Endothelial cell of umbilical vein (primary cell): ENCODE measurements around the gene MMP25. TPM values are rescaled to one million over a fixed set of nuclear protein-coding genes. Genes with fewer than 3 reads are reported as not detected.

Experiments
- BruUV-seq: library from RNA; stranded (reverse); fragments of 400-500 nt; replicated peaks from 2 replicates; lab custom pipeline; 2021; lab: Mats Ljungman, UMichigan
- CTCF ChIA-PET: fragments of 300-600, 350-600 bp; sonication (Branson Sonifier 250); formaldehyde crosslinking; loops from one replicate; lab custom pipeline; 2021; ENCODE audit warnings: antibody characterized with exemption, inconsistent platforms; lab: Charles Lee
- POLR2A ChIA-PET: fragments of 300-600, 350-600 bp; sonication (Branson Sonifier 250); formaldehyde crosslinking; loops from one replicate; lab custom pipeline; 2021; ENCODE audit warnings: antibody characterized with exemption, inconsistent platforms; lab: Charles Lee
- DNase-seq: peaks from one replicate; pipeline ENCODE4 v3.0.0-alpha.2; 2011; ENCODE audit warnings: low read depth, low spot score
- FAIRE-seq: peaks from 2 replicates; lab custom pipeline; 2011; peaks lifted over from hg19 to GRCh38; lab: Jason Lieb, UNC
- H2AFZ ChIP-seq: 2 replicates; pipeline ENCODE4 v1.6.0; 2012; ENCODE audit warnings: low read depth, low read length, control low read depth, inconsistent platforms
- H3K27ac ChIP-seq: 2 replicates; pipeline ENCODE4 v1.5.1; 2011; ENCODE audit warnings: low read depth, mild to moderate bottlenecking, control low read depth, low read length, moderate library complexity; ENCODE audit not compliant: insufficient read depth
- H3K27me3 ChIP-seq, 2 experiments: 2 replicates each; pipeline versions ENCODE4 v1.6.0 to v1.6.1; 2011; ENCODE audit warnings: low read length in 2 of 2, mixed read lengths in 1 of 2; ENCODE audit not compliant: control insufficient read depth in 2 of 2, insufficient read depth in 2 of 2
- H3K36me3 ChIP-seq, 2 experiments: 2 replicates in 1 of 2; 3 replicates in 1 of 2; pipeline ENCODE4 v1.5.1; 2011; ENCODE audit warnings: low read length in 2 of 2, mild to moderate bottlenecking in 1 of 2, moderate library complexity in 1 of 2; ENCODE audit not compliant: control insufficient read depth in 2 of 2, insufficient read depth in 2 of 2; ENCODE audit errors: extremely low read depth in 1 of 2
- H3K4me1 ChIP-seq: 3 replicates; pipeline ENCODE4 v1.5.1; 2011; ENCODE audit warnings: mild to moderate bottlenecking, low read length; ENCODE audit not compliant: control insufficient read depth, insufficient read depth; ENCODE audit errors: extremely low read depth
- H3K4me2 ChIP-seq: 2 replicates; pipeline ENCODE4 v1.6.1; 2011; ENCODE audit warnings: low read length, control low read depth, mixed read lengths; ENCODE audit not compliant: insufficient read depth
- H3K4me3 ChIP-seq, 3 experiments: fragments of 200-600 bp in 1 of 3; sonication (generic), shearing (Covaris generic) in 1 of 3; replicated peaks in 1 of 3; 2 replicates each; pipeline ENCODE4 v1.5.1; 2011 to 2016; ENCODE audit warnings: control low read depth in 3 of 3, low read length in 3 of 3, mild to moderate bottlenecking in 2 of 3, inconsistent platforms in 1 of 3, low read depth in 1 of 3, moderate library complexity in 1 of 3; ENCODE audit not compliant: insufficient read depth in 1 of 3
- H3K79me2 ChIP-seq: 2 replicates; pipeline ENCODE4 v1.6.0; 2012; ENCODE audit warnings: low read length, inconsistent platforms; ENCODE audit not compliant: control insufficient read depth, insufficient read depth
- H3K9ac ChIP-seq: replicated peaks from 2 replicates; pipeline ENCODE3; 2011; ENCODE audit warnings: low read length, control low read depth; ENCODE audit not compliant: insufficient read depth; ENCODE audit errors: extremely low read depth
- H3K9me1 ChIP-seq: replicated peaks from 3 replicates; pipeline ENCODE4 v1.6.0; 2011; ENCODE audit warnings: mild to moderate bottlenecking, low read length; ENCODE audit not compliant: control insufficient read depth, insufficient read depth; ENCODE audit errors: extremely low read depth
- H3K9me3 ChIP-seq: replicated peaks from 2 replicates; pipeline ENCODE4 v1.5.1; 2012; ENCODE audit warnings: low read length, inconsistent platforms; ENCODE audit not compliant: control insufficient read depth, insufficient read depth
- H4K20me1 ChIP-seq: replicated peaks from 2 replicates; pipeline ENCODE3; 2011; ENCODE audit warnings: mild to moderate bottlenecking, low read length; ENCODE audit not compliant: control insufficient read depth, insufficient read depth; ENCODE audit errors: extremely low read depth
- EZH2 ChIP-seq: IDR thresholded peaks from 2 replicates; pipeline ENCODE4 v1.6.1; 2012; ENCODE audit warnings: borderline replicate concordance, low read depth, mild to moderate bottlenecking, moderate library complexity, low read length, inconsistent platforms; ENCODE audit not compliant: severe bottlenecking
- FOS ChIP-seq: IDR thresholded peaks from 2 replicates; pipeline ENCODE4 v1.6.1; 2011; ENCODE audit warnings: mild to moderate bottlenecking, low read length, moderate library complexity, borderline replicate concordance; ENCODE audit not compliant: insufficient read depth
- GATA2 ChIP-seq: IDR thresholded peaks from 2 replicates; pipeline ENCODE4 v1.7.0; 2011; ENCODE audit warnings: low read depth, mild to moderate bottlenecking, moderate library complexity, mixed read lengths, low read length; ENCODE audit not compliant: insufficient read length, insufficient read depth
- JUN ChIP-seq: IDR thresholded peaks from 2 replicates; pipeline ENCODE4 v1.6.1; 2011; ENCODE audit warnings: borderline replicate concordance, low read depth; ENCODE audit not compliant: insufficient read length, insufficient read depth
- MYC ChIP-seq: IDR thresholded peaks from one replicate; pipeline ENCODE4 v1.6.1; 2011; ENCODE audit warnings: mild to moderate bottlenecking, low read depth, low read length
- POLR2A ChIP-seq: IDR thresholded peaks from 2 replicates; pipeline ENCODE4 v1.6.1; 2012; ENCODE audit warnings: low read depth, mild to moderate bottlenecking, control low read depth, low read length
- POLR2AphosphoS5 ChIP-seq: IDR thresholded peaks from 2 replicates; pipeline ENCODE4 v1.6.1; 2012; ENCODE audit warnings: low read depth, mild to moderate bottlenecking, control low read depth, low read length, moderate library complexity; ENCODE audit not compliant: insufficient read depth
- dilution Hi-C: fragments of 300-500 bp; cut with MboI; formaldehyde crosslinking; loops from one replicate; pipeline ENCODE4 v1.15.0; 2019; ENCODE audit warnings: low sequenced_read_pairs; ENCODE audit not compliant: extremely low pct_ligation_motif_present
- intact Hi-C: fragments of 100-400 bp; cut with micrococcal nuclease; formaldehyde crosslinking; loops from one replicate; pipeline ENCODE4 v1.10.0; 2022
- polyA plus RNA-seq, 4 experiments: library from polyadenylated mRNA; depleted of rRNA in 3 of 4; stranded (reverse) in 3 of 4; unstranded in 1 of 4; fragments of >200 nt; gene quantifications; 2 replicates each; pipeline versions ENCODE4 v1.2.1 to v1.2.3, GENCODE V29; 2011 to 2012; ENCODE audit warnings: missing spikeins in 1 of 4
- total RNA-seq: library from RNA; stranded (reverse); gene quantifications from 2 replicates; pipeline ENCODE4 v1.2.3, GENCODE V29; 2021
- TF ChIP-seq, protein P1 (sequence below), 2 donors: IDR thresholded peaks; 1 replicate in 1 of 2; 2 replicates in 1 of 2; pipeline ENCODE4 v1.5.1; 2011; ENCODE audit warnings: low read length in 2 of 2, mild to moderate bottlenecking in 2 of 2, moderate library complexity in 2 of 2, control low read depth in 1 of 2, inconsistent platforms in 1 of 2, low read depth in 1 of 2; ENCODE audit not compliant: insufficient read depth in 1 of 2; ENCODE audit errors: extremely low read depth in 1 of 2
- TF ChIP-seq, protein P2 (sequence below): IDR thresholded peaks from 2 replicates; pipeline ENCODE4 v1.6.1; 2011; ENCODE audit not compliant: insufficient read depth, insufficient read length

MMP25 gene
- total and polyA plus RNA-seq, 2 donors (not counting 3 experiments of a cell fraction or from before 2014, with no cell fraction given): 0.08 to 0.35 TPM

DNA sequence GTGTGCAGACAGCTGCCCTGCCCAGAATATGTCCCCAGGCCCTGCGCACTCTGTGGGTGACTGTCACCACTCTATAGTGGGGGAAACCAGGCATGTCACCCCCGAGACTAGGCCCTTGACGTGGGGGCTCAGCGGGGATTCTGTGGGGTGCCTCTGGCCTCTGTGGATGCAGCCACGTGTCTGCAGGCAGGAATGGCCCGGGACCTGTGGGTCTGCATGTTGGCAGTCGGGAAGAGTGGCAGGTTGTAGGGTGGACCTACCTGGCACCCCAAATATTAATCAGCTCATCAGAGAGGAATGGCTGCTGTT lies 20.0 kb downstream of the MMP25 start:
- CTCF ChIA-PET: no interaction called here
- H3K36me3 ChIP-seq: peaks cover 0 to 9% of the 10 kb centered on the region in 2 experiments
- dilution Hi-C loops: no loop called here
- FAIRE-seq: no peak
- intact Hi-C loops: no loop called here
- peaks cover 19% of the 10 kb centered on the region for H3K4me1 ChIP-seq
- no peak overlapping the region for H2AFZ ChIP-seq
- H3K79me2 ChIP-seq: peaks cover 4% of the 10 kb centered on the region
- H3K4me2 ChIP-seq: peak overlapping the region; percentile 66
- no TSS peak for BruUV-seq
- H3K9me3 ChIP-seq: no peaks in the 10 kb centered on the region
- peak overlapping the region; percentile 94 for H3K9ac ChIP-seq
- peak overlapping the region in 2 of 3 experiments; percentile 40 to 54 for H3K4me3 ChIP-seq
- H3K9me1 ChIP-seq: no peaks in the 10 kb centered on the region
- peak overlapping the region; percentile 94 for H3K27ac ChIP-seq
- POLR2A ChIA-PET: interaction anchor here (0.5 kb wide), 1 partner anchor 41 kb away, joined by 5 read pairs; no protein-coding TSS in a partner anchor
- TF ChIP-seq, protein P1, sequence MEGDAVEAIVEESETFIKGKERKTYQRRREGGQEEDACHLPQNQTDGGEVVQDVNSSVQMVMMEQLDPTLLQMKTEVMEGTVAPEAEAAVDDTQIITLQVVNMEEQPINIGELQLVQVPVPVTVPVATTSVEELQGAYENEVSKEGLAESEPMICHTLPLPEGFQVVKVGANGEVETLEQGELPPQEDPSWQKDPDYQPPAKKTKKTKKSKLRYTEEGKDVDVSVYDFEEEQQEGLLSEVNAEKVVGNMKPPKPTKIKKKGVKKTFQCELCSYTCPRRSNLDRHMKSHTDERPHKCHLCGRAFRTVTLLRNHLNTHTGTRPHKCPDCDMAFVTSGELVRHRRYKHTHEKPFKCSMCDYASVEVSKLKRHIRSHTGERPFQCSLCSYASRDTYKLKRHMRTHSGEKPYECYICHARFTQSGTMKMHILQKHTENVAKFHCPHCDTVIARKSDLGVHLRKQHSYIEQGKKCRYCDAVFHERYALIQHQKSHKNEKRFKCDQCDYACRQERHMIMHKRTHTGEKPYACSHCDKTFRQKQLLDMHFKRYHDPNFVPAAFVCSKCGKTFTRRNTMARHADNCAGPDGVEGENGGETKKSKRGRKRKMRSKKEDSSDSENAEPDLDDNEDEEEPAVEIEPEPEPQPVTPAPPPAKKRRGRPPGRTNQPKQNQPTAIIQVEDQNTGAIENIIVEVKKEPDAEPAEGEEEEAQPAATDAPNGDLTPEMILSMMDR (IDR thresholded peaks at IDR 0.05; ENCODE audit: extremely low read depth in 1 of 2, insufficient read depth in 1 of 2, low read depth in 1 of 2, low read length in 2 of 2): no peak
- TF ChIP-seq JUN: no peak
- TF ChIP-seq POLR2AphosphoS5: no peak
- no peak for TF ChIP-seq FOS
- TF ChIP-seq, protein P2, sequence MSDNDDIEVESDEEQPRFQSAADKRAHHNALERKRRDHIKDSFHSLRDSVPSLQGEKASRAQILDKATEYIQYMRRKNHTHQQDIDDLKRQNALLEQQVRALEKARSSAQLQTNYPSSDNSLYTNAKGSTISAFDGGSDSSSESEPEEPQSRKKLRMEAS: no peak
- no peak for TF ChIP-seq POLR2A
- TF ChIP-seq EZH2: no peak
- TF ChIP-seq GATA2: no peak
- no peak for TF ChIP-seq MYC
- DNase-seq: no peak
- H3K27me3 ChIP-seq: no peaks in the 10 kb centered on the region
- H4K20me1 ChIP-seq: no peaks in the 10 kb centered on the region
